MG63 (cell line): ENCODE data around the gene PGM5. TPM values are rescaled to one million over a fixed set of nuclear protein-coding genes. Genes with fewer than 3 reads are reported as not detected.

ENCODE experiments used
- DNase-seq: peaks from one replicate; pipeline ENCODE4 v3.0.0-alpha.2; 2020
- H3K27me3 ChIP-seq: fragments of 250-450 bp; sonication (Bioruptor Pico); 2 replicates; pipeline ENCODE4 v1.5.1; 2020; ENCODE audit warnings: mild to moderate bottlenecking, moderate library complexity
- H3K36me3 ChIP-seq: fragments of 250-450 bp; sonication (Bioruptor Pico); 2 replicates; pipeline ENCODE4 v1.5.1; 2020; ENCODE audit warnings: mild to moderate bottlenecking, moderate library complexity
- H3K4me3 ChIP-seq: fragments of 250-450 bp; sonication (Bioruptor Pico); 2 replicates; pipeline ENCODE4 v1.5.1; 2020; ENCODE audit warnings: mild to moderate bottlenecking, moderate library complexity
- H3K9me3 ChIP-seq: fragments of 250-450 bp; sonication (Bioruptor Pico); 2 replicates; pipeline ENCODE4 v1.5.1; 2020; ENCODE audit warnings: mild to moderate bottlenecking, moderate library complexity
- total RNA-seq: library from RNA; depleted of rRNA; stranded (reverse); fragments of >200 nt; shearing (Covaris generic); gene quantifications from 2 replicates; pipeline ENCODE4 v1.2.3, GENCODE V29; 2014; ENCODE audit warnings: low replicate concordance

PGM5 gene
- total RNA-seq, 1 experiment from 2014 or later = 9.3 TPM

GRCh38 chr9:68417762-68418161 is 61.4 kb downstream of the PGM5 start:
- H3K27me3 ChIP-seq = no peaks in the 10 kb centered on the region
- no peak for DNase-seq
- H3K36me3 ChIP-seq = no peaks in the 10 kb centered on the region
- H3K4me3 ChIP-seq = no peak overlapping the region
- no peaks in the 10 kb centered on the region for H3K9me3 ChIP-seq

- H3K27me3 ChIP-seq = no peaks in the 10 kb centered on the region
- no peak for DNase-seq
- no peaks in the 10 kb centered on the region for H3K9me3 ChIP-seq
- no peaks in the 10 kb centered on the region for H3K36me3 ChIP-seq
- H3K4me3 ChIP-seq = no peak overlapping the region
Observed at GRCh38 chr9:68418259-68418845, 61.9 kb downstream of the PGM5 start.

- Histone ChIP-seq H3K27me3 (no peaks in the 10 kb centered on the region), H3K36me3 (no peaks in the 10 kb centered on the region), H3K4me3 (no peak overlapping the region), H3K9me3 (no peaks in the 10 kb centered on the region)
- DNase-seq = no peak
Observed at GRCh38 chr9:68419901-68420300, 63.5 kb downstream of the PGM5 start.

GRCh38 chr9:68426755-68427154 is 70.3 kb downstream of the PGM5 start:
- Histone ChIP-seq H3K27me3 (no peaks in the 10 kb centered on the region), H3K4me3 (no peak overlapping the region)
- no peak for DNase-seq

GRCh38 chr9:68427216-68427977 is 71.0 kb downstream of the PGM5 start:
- no peaks in the 10 kb centered on the region for H3K9me3 ChIP-seq
- DNase-seq = peak; percentile 5
- no peaks in the 10 kb centered on the region for H3K27me3 ChIP-seq
- no peaks in the 10 kb centered on the region for H3K36me3 ChIP-seq
- no peak overlapping the region for H3K4me3 ChIP-seq

More at GRCh38 chr9:68426755-68427154, 70.3 kb downstream of the PGM5 start:
- no peaks in the 10 kb centered on the region for H3K9me3 ChIP-seq
- H3K36me3 ChIP-seq = no peaks in the 10 kb centered on the region

GRCh38 chr9:68428481-68428880 is 72.1 kb downstream of the PGM5 start:
- H3K36me3 ChIP-seq = no peaks in the 10 kb centered on the region
- DNase-seq = no peak

GRCh38 chr9:68429631-68430030 is 73.2 kb downstream of the PGM5 start:
- no peaks in the 10 kb centered on the region for H3K36me3 ChIP-seq
- H3K9me3 ChIP-seq = no peaks in the 10 kb centered on the region
- DNase-seq = no peak
- no peaks in the 10 kb centered on the region for H3K27me3 ChIP-seq
- H3K4me3 ChIP-seq = no peak overlapping the region

More at GRCh38 chr9:68428481-68428880, 72.1 kb downstream of the PGM5 start:
- H3K4me3 ChIP-seq = no peak overlapping the region
- H3K9me3 ChIP-seq = no peaks in the 10 kb centered on the region
- no peaks in the 10 kb centered on the region for H3K27me3 ChIP-seq

- Histone ChIP-seq H3K27me3 (no peaks in the 10 kb centered on the region), H3K36me3 (no peaks in the 10 kb centered on the region), H3K4me3 (no peak overlapping the region), H3K9me3 (no peaks in the 10 kb centered on the region)
- DNase-seq = no peak
Observed at GRCh38 chr9:68431307-68431706, 74.9 kb downstream of the PGM5 start.

GRCh38 chr9:68433531-68434110 is 77.2 kb downstream of the PGM5 start:
- H3K27me3 ChIP-seq = no peaks in the 10 kb centered on the region
- no peak for DNase-seq
- no peaks in the 10 kb centered on the region for H3K36me3 ChIP-seq
- H3K4me3 ChIP-seq = no peak overlapping the region
- no peaks in the 10 kb centered on the region for H3K9me3 ChIP-seq

- DNase-seq = no peak
- no peak overlapping the region for H3K4me3 ChIP-seq
- no peaks in the 10 kb centered on the region for H3K9me3 ChIP-seq
- H3K27me3 ChIP-seq = no peaks in the 10 kb centered on the region
- H3K36me3 ChIP-seq = no peaks in the 10 kb centered on the region
Observed at GRCh38 chr9:68437785-68438184, 81.4 kb downstream of the PGM5 start.

GRCh38 chr9:68443624-68444023 is 87.2 kb downstream of the PGM5 start:
- Histone ChIP-seq H3K9me3 (no peaks in the 10 kb centered on the region), H3K4me3 (no peak overlapping the region), H3K36me3 (no peaks in the 10 kb centered on the region), H3K27me3 (no peaks in the 10 kb centered on the region)
- no peak for DNase-seq

- DNase-seq = peak; percentile 3
- Histone ChIP-seq H3K27me3 (no peaks in the 10 kb centered on the region), H3K4me3 (no peak overlapping the region)
Observed at GRCh38 chr9:68446836-68447235, 90.4 kb downstream of the PGM5 start.

GRCh38 chr9:68447611-68448010 is 91.2 kb downstream of the PGM5 start:
- Histone ChIP-seq H3K36me3 (no peaks in the 10 kb centered on the region), H3K4me3 (no peak overlapping the region)
- DNase-seq = no peak

More at GRCh38 chr9:68446836-68447235, 90.4 kb downstream of the PGM5 start:
- Histone ChIP-seq H3K36me3 (no peaks in the 10 kb centered on the region), H3K9me3 (no peaks in the 10 kb centered on the region)

GRCh38 chr9:68454579-68455334 is 98.3 kb downstream of the PGM5 start:
- H3K27me3 ChIP-seq = no peaks in the 10 kb centered on the region
- no peak for DNase-seq
- H3K36me3 ChIP-seq = no peaks in the 10 kb centered on the region
- no peak overlapping the region for H3K4me3 ChIP-seq
- no peaks in the 10 kb centered on the region for H3K9me3 ChIP-seq

More at GRCh38 chr9:68447611-68448010, 91.2 kb downstream of the PGM5 start:
- no peaks in the 10 kb centered on the region for H3K27me3 ChIP-seq
- H3K9me3 ChIP-seq = no peaks in the 10 kb centered on the region

- Histone ChIP-seq H3K36me3 (no peaks in the 10 kb centered on the region), H3K27me3 (no peaks in the 10 kb centered on the region), H3K4me3 (no peak overlapping the region), H3K9me3 (no peaks in the 10 kb centered on the region)
- DNase-seq = no peak
Observed at GRCh38 chr9:68455451-68455850, 99.0 kb downstream of the PGM5 start.

- no peaks in the 10 kb centered on the region for H3K27me3 ChIP-seq
- H3K4me3 ChIP-seq = no peak overlapping the region
- H3K9me3 ChIP-seq = no peaks in the 10 kb centered on the region
- no peaks in the 10 kb centered on the region for H3K36me3 ChIP-seq
- no peak for DNase-seq
Observed at GRCh38 chr9:68457803-68458202, 101.4 kb downstream of the PGM5 start.

GRCh38 chr9:68458918-68459317 is 102.5 kb downstream of the PGM5 start:
- Histone ChIP-seq H3K9me3 (no peaks in the 10 kb centered on the region), H3K27me3 (no peaks in the 10 kb centered on the region), H3K36me3 (no peaks in the 10 kb centered on the region), H3K4me3 (no peak overlapping the region)
- no peak for DNase-seq
